CD14-positive monocyte (primary cell): ENCODE results near the gene RASAL2. TPM values are rescaled to one million over a fixed set of nuclear protein-coding genes. Genes with fewer than 3 reads are reported as not detected.

Experiments used
- DNase-seq, 3 donors: peaks; one replicate each; pipeline ENCODE4 v3.0.0-alpha.2; 2011 to 2022
- H2AFZ ChIP-seq: 2 replicates; pipeline ENCODE4 v1.6.0; 2012; ENCODE audit warnings: mild to moderate bottlenecking, low read depth, low read length, inconsistent platforms; ENCODE audit not compliant: insufficient read depth, poor library complexity, severe bottlenecking
- H3K27ac ChIP-seq, 2 donors: 1 replicate in 1 of 2; 2 replicates in 1 of 2; pipeline ENCODE4 v1.5.1; 2012 to 2013; ENCODE audit warnings: low read length in 2 of 2, control low read depth in 1 of 2, inconsistent platforms in 1 of 2, low read depth in 1 of 2, mild to moderate bottlenecking in 1 of 2
- H3K27me3 ChIP-seq, 2 donors: one replicate each; pipeline versions ENCODE4 v1.6.0 to v1.6.1; 2011 to 2013; ENCODE audit warnings: low read length in 2 of 2; ENCODE audit not compliant: control insufficient read depth in 2 of 2, insufficient read depth in 2 of 2
- H3K36me3 ChIP-seq, 2 donors: replicated peaks in 1 of 2; 1 replicate in 1 of 2; 2 replicates in 1 of 2; pipeline versions ENCODE4 v1.5.1 to v1.6.1; 2012 to 2013; ENCODE audit warnings: low read length in 2 of 2, control low read depth in 1 of 2, inconsistent platforms in 1 of 2, mild to moderate bottlenecking in 1 of 2; ENCODE audit not compliant: insufficient read depth in 2 of 2, control insufficient read depth in 1 of 2
- H3K4me1 ChIP-seq, 2 donors: 1 replicate in 1 of 2; 2 replicates in 1 of 2; pipeline versions ENCODE4 v1.5.1 to v1.6.1; 2012 to 2013; ENCODE audit warnings: low read length in 2 of 2, control low read depth in 1 of 2, inconsistent platforms in 1 of 2, mild to moderate bottlenecking in 1 of 2, moderate library complexity in 1 of 2; ENCODE audit not compliant: insufficient read depth in 2 of 2, control insufficient read depth in 1 of 2
- H3K4me2 ChIP-seq: replicated peaks from 2 replicates; pipeline ENCODE3; 2012; ENCODE audit warnings: low read length, moderate library complexity, mild to moderate bottlenecking; ENCODE audit not compliant: poor library complexity, severe bottlenecking; ENCODE audit errors: extremely low read depth
- H3K4me3 ChIP-seq, 3 experiments: fragments of 200-600 bp in 1 of 3; sonication (generic) in 1 of 3; replicated peaks in 1 of 3; 1 replicate in 2 of 3; 2 replicates in 1 of 3; pipeline ENCODE4 v1.5.1; 2011 to 2013; ENCODE audit warnings: low read length in 3 of 3, mild to moderate bottlenecking in 3 of 3, control low read depth in 2 of 3, low read depth in 2 of 3, inconsistent platforms in 1 of 3, moderate library complexity in 1 of 3
- H3K79me2 ChIP-seq: 2 replicates; pipeline ENCODE4 v1.6.0; 2012; ENCODE audit warnings: mild to moderate bottlenecking, control low read depth, inconsistent platforms, low read length, moderate library complexity; ENCODE audit not compliant: insufficient read depth
- H3K9ac ChIP-seq: 2 replicates; pipeline ENCODE4 v1.6.0; 2017; ENCODE audit warnings: low read length, mild to moderate bottlenecking; ENCODE audit not compliant: insufficient read depth, poor library complexity, severe bottlenecking
- H3K9me3 ChIP-seq, 2 donors: replicated peaks in 1 of 2; 1 replicate in 1 of 2; 2 replicates in 1 of 2; pipeline versions ENCODE4 v1.5.1 to v1.6.1; 2012 to 2013; ENCODE audit warnings: low read length in 2 of 2, control low read depth in 1 of 2; ENCODE audit not compliant: control insufficient read depth in 1 of 2, insufficient read depth in 1 of 2
- H4K20me1 ChIP-seq: 2 replicates; pipeline ENCODE4 v1.6.0; 2012; ENCODE audit warnings: mild to moderate bottlenecking, low read length, control low read depth, moderate library complexity; ENCODE audit not compliant: insufficient read depth
- H3K27ac Mint-ChIP-seq, 7 donors: one replicate each; pipeline ENCODE4 v1.8.0; 2020; ENCODE audit warnings: mild to moderate bottlenecking in 7 of 7, mixed read lengths in 7 of 7, moderate library complexity in 6 of 7, inconsistent platforms in 2 of 7
- H3K27me3 Mint-ChIP-seq, 3 donors: one replicate each; pipeline ENCODE4 v1.8.0; 2021 to 2022; ENCODE audit warnings: low read depth in 3 of 3, mild to moderate bottlenecking in 3 of 3, mixed read lengths in 3 of 3, moderate library complexity in 3 of 3, inconsistent platforms in 1 of 3
- H3K36me3 Mint-ChIP-seq, 2 donors: one replicate each; pipeline ENCODE4 v1.8.0; 2020; ENCODE audit warnings: mixed read lengths in 2 of 2, inconsistent platforms in 1 of 2, mild to moderate bottlenecking in 1 of 2
- H3K4me1 Mint-ChIP-seq: one replicate; pipeline ENCODE4 v1.8.0; 2020; ENCODE audit warnings: mild to moderate bottlenecking, mixed read lengths
- H3K4me3 Mint-ChIP-seq, 2 donors: one replicate each; pipeline ENCODE4 v1.8.0; 2020; ENCODE audit warnings: mild to moderate bottlenecking in 2 of 2, mixed read lengths in 2 of 2, moderate library complexity in 1 of 2
- H3K9me3 Mint-ChIP-seq, 7 donors: one replicate each; pipeline ENCODE4 v1.8.0; 2020 to 2022; ENCODE audit warnings: mixed read lengths in 7 of 7, mild to moderate bottlenecking in 6 of 7, moderate library complexity in 6 of 7, inconsistent platforms in 2 of 7
- WGBS: methylation state at CpG from one replicate; pipeline ENCODE4 v1.1.5; 2013; ENCODE audit warnings: missing lambda C conversion rate; ENCODE audit not compliant: insufficient coverage; 5-methylcytosine and 5-hydroxymethylcytosine counted together
- intact Hi-C, 2 donors: fragments of 100-400 bp; cut with micrococcal nuclease; formaldehyde crosslinking; loops; one replicate each; pipeline versions ENCODE4 v1.15.0 to v1.15.1; 2023
- polyA plus RNA-seq, 3 donors: library from polyadenylated mRNA; depleted of rRNA in 1 of 3; unstranded in 2 of 3; stranded (reverse) in 1 of 3; fragments of 300-500 nt in 2 of 3; fragments of >200 nt in 1 of 3; fragmentation: Illumina TruSeq in 2 of 3; gene quantifications; 1 replicate in 2 of 3; 2 replicates in 1 of 3; pipeline ENCODE4 v1.2.3, GENCODE V29; 2012 to 2021
- TF ChIP-seq, protein P1 (sequence below): fragments of 200-600 bp; IDR thresholded peaks from one replicate; pipeline ENCODE4 v1.8.0; 2022; ENCODE audit warnings: antibody characterized with exemption, mild to moderate bottlenecking

RASAL2 gene
- polyA plus RNA-seq, 3 donors: 0.15 to 1.00 (median 0.63) TPM

GRCh38 chr1:178438432-178438831 lies 344.5 kb downstream of the RASAL2 start:
- Histone ChIP-seq H3K9ac (no peak overlapping the region), H3K36me3 (no peaks in the 10 kb centered on the region), H4K20me1 (no peaks in the 10 kb centered on the region), H3K79me2 (no peaks in the 10 kb centered on the region), H3K27me3 (no peaks in the 10 kb centered on the region), H3K4me1 (no peaks in the 10 kb centered on the region), H3K27ac (no peak overlapping the region), H3K9me3 (no peaks in the 10 kb centered on the region), H3K4me2 (no peak overlapping the region), H2AFZ (no peak overlapping the region), H3K4me3 (no peak overlapping the region)
- H3K27ac Mint-ChIP-seq: no peak overlapping the region
- intact Hi-C loops: no loop called here
- H3K36me3 Mint-ChIP-seq: peaks cover 3 to 9% of the 10 kb centered on the region in 2 donors
- H3K4me1 Mint-ChIP-seq: no peaks in the 10 kb centered on the region
- H3K4me3 Mint-ChIP-seq: no peak overlapping the region
- no peaks in the 10 kb centered on the region for H3K27me3 Mint-ChIP-seq
- peaks cover 0 to 4% (median 0%) of the 10 kb centered on the region in 7 donors for H3K9me3 Mint-ChIP-seq
- TF ChIP-seq, protein P1, sequence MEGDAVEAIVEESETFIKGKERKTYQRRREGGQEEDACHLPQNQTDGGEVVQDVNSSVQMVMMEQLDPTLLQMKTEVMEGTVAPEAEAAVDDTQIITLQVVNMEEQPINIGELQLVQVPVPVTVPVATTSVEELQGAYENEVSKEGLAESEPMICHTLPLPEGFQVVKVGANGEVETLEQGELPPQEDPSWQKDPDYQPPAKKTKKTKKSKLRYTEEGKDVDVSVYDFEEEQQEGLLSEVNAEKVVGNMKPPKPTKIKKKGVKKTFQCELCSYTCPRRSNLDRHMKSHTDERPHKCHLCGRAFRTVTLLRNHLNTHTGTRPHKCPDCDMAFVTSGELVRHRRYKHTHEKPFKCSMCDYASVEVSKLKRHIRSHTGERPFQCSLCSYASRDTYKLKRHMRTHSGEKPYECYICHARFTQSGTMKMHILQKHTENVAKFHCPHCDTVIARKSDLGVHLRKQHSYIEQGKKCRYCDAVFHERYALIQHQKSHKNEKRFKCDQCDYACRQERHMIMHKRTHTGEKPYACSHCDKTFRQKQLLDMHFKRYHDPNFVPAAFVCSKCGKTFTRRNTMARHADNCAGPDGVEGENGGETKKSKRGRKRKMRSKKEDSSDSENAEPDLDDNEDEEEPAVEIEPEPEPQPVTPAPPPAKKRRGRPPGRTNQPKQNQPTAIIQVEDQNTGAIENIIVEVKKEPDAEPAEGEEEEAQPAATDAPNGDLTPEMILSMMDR: no peak
- DNase-seq: no peak
- WGBS: no CpG with 5 or more reads among the region's 2 CpGs

- TF ChIP-seq, protein P1: no peak
- Histone ChIP-seq H3K9ac (no peak overlapping the region), H3K4me1 (no peaks in the 10 kb centered on the region), H3K27me3 (no peaks in the 10 kb centered on the region), H3K4me2 (no peak overlapping the region), H3K9me3 (no peaks in the 10 kb centered on the region), H3K36me3 (no peaks in the 10 kb centered on the region), H3K27ac (no peak overlapping the region), H3K79me2 (no peaks in the 10 kb centered on the region), H3K4me3 (no peak overlapping the region), H4K20me1 (no peaks in the 10 kb centered on the region), H2AFZ (no peak overlapping the region)
- Mint-ChIP-seq H3K36me3 (peaks cover 3 to 9% of the 10 kb centered on the region in 2 donors), H3K27me3 (no peaks in the 10 kb centered on the region), H3K27ac (no peak overlapping the region), H3K9me3 (peaks cover 0 to 4% (median 0%) of the 10 kb centered on the region in 7 donors), H3K4me3 (no peak overlapping the region), H3K4me1 (no peaks in the 10 kb centered on the region)
- DNase-seq: no peak
- no CpG with 5 or more reads among the region's 3 CpGs for WGBS
- intact Hi-C loops: no loop called here
Measured at GRCh38 chr1:178442925-178443324, 349.0 kb downstream of the RASAL2 start.
